ENCODE results near the gene LRP1. TPM values are rescaled to one million over a fixed set of nuclear protein-coding genes. Genes with fewer than 3 reads are reported as not detected.

The LRP1 gene
- total RNA-seq, 1 experiment from 2014 or later = 12.4 TPM

DNA sequence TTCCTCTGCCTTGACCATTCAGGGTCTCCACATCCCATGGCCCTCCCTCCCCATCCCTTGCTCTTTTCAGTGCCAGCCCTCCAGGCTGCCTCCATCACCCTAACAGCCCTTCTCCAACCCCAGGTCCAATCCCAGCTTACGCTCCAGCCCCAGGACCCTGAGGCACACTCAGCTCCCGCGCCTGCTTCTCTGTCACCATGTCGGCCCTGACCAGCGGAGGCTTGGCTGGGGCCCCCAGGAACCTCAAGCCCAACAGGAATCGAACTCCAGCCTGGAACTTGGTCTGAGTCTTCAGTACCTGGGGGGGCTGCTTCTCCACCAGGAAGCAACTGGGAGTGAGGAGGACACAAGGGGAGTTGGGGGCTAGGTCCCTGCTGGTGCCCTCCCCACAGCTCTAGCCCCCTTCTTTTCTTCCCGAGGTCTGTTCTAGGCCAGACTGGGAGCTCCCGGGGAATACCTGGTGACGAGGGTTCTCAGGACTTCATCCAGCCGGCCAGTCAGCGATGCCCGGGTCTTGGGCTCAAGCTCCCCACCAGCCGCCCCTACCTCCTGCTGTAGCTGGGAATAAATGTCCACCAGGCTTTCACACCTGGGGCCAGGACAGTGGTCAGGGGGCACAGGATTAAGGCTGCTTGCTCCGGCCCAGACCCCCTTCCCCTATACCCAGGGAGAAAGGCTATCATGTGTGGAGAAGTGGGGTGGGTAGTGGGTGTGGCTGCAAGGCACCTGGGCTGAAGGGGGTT is 23.1 kb upstream of the LRP1 start:
- no peak for DNase-seq
- Mint-ChIP-seq H3K4me3 (ENCODE audit: low read depth, unreplicated experiment) (no peak overlapping the region), H3K4me1 (ENCODE audit: low read depth, unreplicated experiment) (peaks cover 37% of the 10 kb centered on the region), H3K27ac (ENCODE audit: unreplicated experiment) (no peak overlapping the region), H3K27me3 (ENCODE audit: unreplicated experiment) (no peaks in the 10 kb centered on the region), H3K9me3 (ENCODE audit: low read depth, unreplicated experiment) (no peaks in the 10 kb centered on the region), H3K36me3 (ENCODE audit: insufficient read depth, unreplicated experiment) (peaks cover 75% of the 10 kb centered on the region)
- no TSS peak for BruUV-seq (replicated peaks)
- TF ChIP-seq, protein P1, sequence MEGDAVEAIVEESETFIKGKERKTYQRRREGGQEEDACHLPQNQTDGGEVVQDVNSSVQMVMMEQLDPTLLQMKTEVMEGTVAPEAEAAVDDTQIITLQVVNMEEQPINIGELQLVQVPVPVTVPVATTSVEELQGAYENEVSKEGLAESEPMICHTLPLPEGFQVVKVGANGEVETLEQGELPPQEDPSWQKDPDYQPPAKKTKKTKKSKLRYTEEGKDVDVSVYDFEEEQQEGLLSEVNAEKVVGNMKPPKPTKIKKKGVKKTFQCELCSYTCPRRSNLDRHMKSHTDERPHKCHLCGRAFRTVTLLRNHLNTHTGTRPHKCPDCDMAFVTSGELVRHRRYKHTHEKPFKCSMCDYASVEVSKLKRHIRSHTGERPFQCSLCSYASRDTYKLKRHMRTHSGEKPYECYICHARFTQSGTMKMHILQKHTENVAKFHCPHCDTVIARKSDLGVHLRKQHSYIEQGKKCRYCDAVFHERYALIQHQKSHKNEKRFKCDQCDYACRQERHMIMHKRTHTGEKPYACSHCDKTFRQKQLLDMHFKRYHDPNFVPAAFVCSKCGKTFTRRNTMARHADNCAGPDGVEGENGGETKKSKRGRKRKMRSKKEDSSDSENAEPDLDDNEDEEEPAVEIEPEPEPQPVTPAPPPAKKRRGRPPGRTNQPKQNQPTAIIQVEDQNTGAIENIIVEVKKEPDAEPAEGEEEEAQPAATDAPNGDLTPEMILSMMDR (IDR thresholded peaks at IDR 0.05; ENCODE audit: unreplicated experiment) = no peak
- CTCF ChIA-PET = interaction anchor here (0.6 kb wide), 1 partner anchor 23 kb away, joined by 3 read pairs; the partner anchor contains the start of gene LRP1
- intact Hi-C loops (cut with micrococcal nuclease; ENCODE audit: unreplicated experiment) = no loop called here

DNA sequence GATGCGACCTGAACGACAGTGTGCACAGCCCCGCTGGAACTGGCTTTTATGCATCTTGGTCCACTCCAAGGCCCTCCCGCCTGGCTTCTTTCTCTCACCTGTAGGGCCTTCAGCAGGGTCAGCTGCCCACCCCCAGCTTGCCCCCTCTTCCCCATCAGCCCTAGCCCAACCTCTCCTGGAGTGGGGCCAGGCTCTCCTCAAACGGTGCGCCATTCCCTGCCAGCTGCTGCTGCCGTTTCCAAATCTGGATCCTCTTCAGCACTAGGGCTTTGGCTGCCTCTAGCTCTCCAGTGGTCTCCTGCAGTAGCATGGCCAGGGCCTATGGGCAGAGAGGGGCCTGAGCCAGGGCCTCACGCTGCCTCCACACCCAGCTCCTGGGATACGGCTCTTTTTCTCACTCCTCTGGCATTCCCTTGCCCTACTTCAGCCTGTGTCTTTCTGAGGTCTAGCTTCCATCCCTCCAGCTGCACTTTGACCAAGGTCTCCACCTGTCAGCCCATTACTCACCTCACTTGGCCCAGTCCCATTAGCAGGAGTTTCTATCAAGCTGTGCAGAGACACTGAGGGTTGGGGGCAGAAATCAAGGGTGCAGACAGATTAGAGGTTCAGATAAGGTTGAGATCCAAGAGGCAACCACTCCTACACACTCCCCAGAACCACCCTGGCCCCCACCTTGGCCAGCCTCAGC is 22.1 kb upstream of the LRP1 start:
- Mint-ChIP-seq H3K4me3 (ENCODE audit: low read depth, unreplicated experiment) (no peak overlapping the region), H3K9me3 (ENCODE audit: low read depth, unreplicated experiment) (no peaks in the 10 kb centered on the region), H3K4me1 (ENCODE audit: low read depth, unreplicated experiment) (peaks cover 30% of the 10 kb centered on the region), H3K27ac (ENCODE audit: unreplicated experiment) (no peak overlapping the region), H3K36me3 (ENCODE audit: insufficient read depth, unreplicated experiment) (peaks cover 78% of the 10 kb centered on the region), H3K27me3 (ENCODE audit: unreplicated experiment) (no peaks in the 10 kb centered on the region)
- CTCF ChIA-PET = interaction anchor here (0.5 to 1.5 kb wide), 3 partner anchors 20 to 91 kb away, joined by 3 read pairs; partner anchors contain the start of gene LRP1
- TF ChIP-seq, protein P1 (IDR thresholded peaks at IDR 0.05; ENCODE audit: unreplicated experiment) = no peak
- intact Hi-C loops (cut with micrococcal nuclease; ENCODE audit: unreplicated experiment) = no loop called here
- DNase-seq = no peak
- BruUV-seq (replicated peaks) = no TSS peak

DNA sequence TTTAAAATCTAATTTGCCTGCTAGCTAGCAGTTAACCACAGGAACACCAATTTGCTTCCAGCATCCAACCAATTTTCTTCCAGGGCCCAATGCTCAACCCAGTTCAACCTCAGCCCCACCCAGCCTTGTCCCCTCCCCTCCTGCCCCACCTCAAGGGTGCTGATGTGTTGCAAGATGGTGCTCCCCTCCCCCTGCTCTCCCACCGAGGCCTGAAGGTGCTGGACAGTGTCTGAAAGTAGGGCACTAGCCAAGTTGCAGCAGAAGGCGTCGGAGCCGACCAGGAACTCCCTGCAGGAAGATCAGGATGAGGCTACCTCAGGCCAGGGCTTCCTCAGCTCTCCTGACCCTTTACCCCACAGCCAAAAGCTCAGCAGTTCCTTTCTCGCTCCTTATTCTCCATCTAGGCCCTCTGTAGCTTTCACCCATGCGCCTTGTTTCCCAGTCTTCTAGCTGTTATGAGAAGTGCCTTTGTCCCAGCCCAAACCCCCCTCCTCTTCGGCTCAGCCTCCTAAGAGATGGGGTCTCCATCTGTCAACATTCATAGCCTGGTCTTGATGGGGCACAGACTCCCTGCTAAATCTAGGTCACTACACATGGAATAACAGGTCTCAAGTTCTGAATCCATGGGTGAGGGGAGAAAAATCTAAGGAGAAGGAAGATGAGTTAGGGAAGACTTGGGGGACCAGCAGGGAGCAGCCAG is 20.7 kb upstream of the LRP1 start:
- H3K27me3 Mint-ChIP-seq (ENCODE audit: unreplicated experiment) = no peaks in the 10 kb centered on the region
- CTCF ChIA-PET = interaction anchor here (0.6 kb wide), 1 partner anchor 13 kb away, joined by 7 read pairs; no protein-coding TSS in a partner anchor

More for the DNA sequence above, 20.7 kb upstream of the LRP1 start:
- H3K27ac Mint-ChIP-seq (ENCODE audit: unreplicated experiment) = no peak overlapping the region
- no peak overlapping the region for H3K4me3 Mint-ChIP-seq (ENCODE audit: low read depth, unreplicated experiment)
- H3K9me3 Mint-ChIP-seq (ENCODE audit: low read depth, unreplicated experiment) = no peaks in the 10 kb centered on the region
- no peak for DNase-seq
- intact Hi-C loops (cut with micrococcal nuclease; ENCODE audit: unreplicated experiment) = no loop called here
- peaks cover 75% of the 10 kb centered on the region for H3K36me3 Mint-ChIP-seq (ENCODE audit: insufficient read depth, unreplicated experiment)
- TF ChIP-seq, protein P1 (IDR thresholded peaks at IDR 0.05; ENCODE audit: unreplicated experiment) = no peak
- H3K4me1 Mint-ChIP-seq (ENCODE audit: low read depth, unreplicated experiment) = peaks cover 31% of the 10 kb centered on the region
- BruUV-seq (replicated peaks) = no TSS peak

Data from Calu3 (cell line).